Heart right ventricle (tissue), 16 donors: Measurements from ENCODE around the gene PIK3C3. TPM values are rescaled to one million over a fixed set of nuclear protein-coding genes. Genes with fewer than 3 reads are reported as not detected.

ENCODE experiments used
- ATAC-seq, 8 donors: fragments of 200-7000 bp; cut with Tn5 transposase; one replicate each; pipeline ENCODE4 v1.9.1; 2020; ENCODE audit warnings: mild to moderate bottlenecking in 8 of 8, moderate library complexity in 8 of 8, moderate number of reproducible peaks in 1 of 8
- DNase-seq, 2 donors: peaks; one replicate each; pipeline ENCODE4 v3.0.0-alpha.2; 2020
- H3K27ac ChIP-seq, 10 donors: fragments of 200-600 bp; sonication (generic) in 2 of 10; one replicate each; pipeline versions ENCODE4 v1.5.0 to v1.8.0; 2020 to 2022; ENCODE audit warnings: mild to moderate bottlenecking in 3 of 10
- H3K27me3 ChIP-seq, 7 donors: fragments of 200-600 bp; one replicate each; pipeline ENCODE4 v1.8.0; 2021 to 2022; ENCODE audit warnings: mild to moderate bottlenecking in 2 of 7
- H3K36me3 ChIP-seq, 9 donors: fragments of 200-600 bp; sonication (generic) in 1 of 9; one replicate each; pipeline versions ENCODE4 v1.5.0 to v1.8.0; 2020 to 2022; ENCODE audit warnings: mild to moderate bottlenecking in 2 of 9
- H3K4me1 ChIP-seq, 9 donors: fragments of 200-600 bp; sonication (generic) in 1 of 9; one replicate each; pipeline versions ENCODE4 v1.5.0 to v1.8.0; 2020 to 2022; ENCODE audit warnings: mild to moderate bottlenecking in 4 of 9
- H3K4me3 ChIP-seq, 10 donors: fragments of 200-600 bp; sonication (generic) in 2 of 10; one replicate each; pipeline versions ENCODE4 v1.5.0 to v1.8.0; 2020 to 2022; ENCODE audit warnings: mild to moderate bottlenecking in 7 of 10, moderate library complexity in 2 of 10
- H3K9me3 ChIP-seq, 11 donors: fragments of 200-600 bp in 10 of 11; sonication (generic) in 2 of 11; one replicate each; pipeline versions ENCODE4 v1.5.0 to v1.8.0; 2013 to 2022; ENCODE audit warnings: mild to moderate bottlenecking in 2 of 11, control low read depth in 1 of 11, moderate library complexity in 1 of 11
- CTCF ChIP-seq, 9 donors: fragments of 200-600 bp; sonication (generic) in 2 of 9; IDR thresholded peaks; one replicate each; pipeline versions ENCODE4 v1.5.0 to v1.8.0; 2021 to 2022; ENCODE audit warnings: antibody characterized with exemption in 9 of 9, mild to moderate bottlenecking in 5 of 9, moderate library complexity in 1 of 9
- WGBS, 2 donors: extraction: QIAGEN DNeasy Blood & Tissue Kit; methylation state at CpG; one replicate each; pipeline ENCODE4 v1.1.7; 2013; ENCODE audit warnings: inconsistent platforms in 1 of 2; 5-methylcytosine and 5-hydroxymethylcytosine counted together
- intact Hi-C, 10 donors: fragments of 100-400 bp; cut with DNase I; formaldehyde crosslinking; loops; one replicate each; pipeline versions ENCODE4 v1.11.1 to v1.14.2; 2022
- polyA plus RNA-seq, 2 donors: library from polyadenylated mRNA; stranded (reverse); fragments of 200-250 nt; gene quantifications; one replicate each; pipeline ENCODE4 v1.2.3, GENCODE V29; 2013
- total RNA-seq, 10 donors: library from RNA; stranded (reverse); fragmentation: NEBNext Ultra II Directional in 3 of 10; extraction: Animal tissue kit (Norgen Biotek cat#: 25700) in 3 of 10; gene quantifications; one replicate each; pipeline versions ENCODE4 v1.2.1 to v1.2.4, GENCODE V29; 2021 to 2023
- donor health status: Arrhythmogenic right ventricular cardiomyopathy.
- donor health status: ischemic (EF 13 %, LVEDD 7.1; RV severe dilation, severe dysfunction).
- donor health status: healthy with polysubstance abuse.
- donor health status: DM: no; HTN: yes; CAD: no.
- donor health status: DM: no; HTN: no; CAD: no.
- donor health status: ischemic (EF 25% LVEDD 6.9; RV normal size, moderate dysfunction).
- donor health status: ischemic (EF 25% LVEDD 5.7; RV mildly dilated, moderate dysfunction).
- donor health status: healthy.
- donor health status: DM: yes; HTN: yes; CAD: no.
- donor health status: Ischemic cardiomyopathy.
- donor health status: ischemic (EF 35%, LVEDD 5.7; RV mildly dilated, moderate dysfunction).
- donor health status: nonischemic (EF 11% LVEDD 7.7; RV severe dilation, severe dysfunction).
- donor health status: DM: yes; HTN: yes; CAD: no.
- donor health status: PGD.
- donor health status: ischemic (EF 29% LVEDD 5.4; RV normal size, mild dysfunction).
- donor health status: nonischemic (EF 23%, LVEDD 6.1; RV moderate dilation, normal function).

The PIK3C3 gene
- total and polyA plus RNA-seq, 12 donors, result 20.8 to 41.4 (median 30.9) TPM

GRCh38 chr18:41928581-41928980 is 26.5 kb upstream of the PIK3C3 start:
- Histone ChIP-seq H3K36me3 (no peaks in the 10 kb centered on the region), H3K4me3 (no peak overlapping the region), H3K27me3 (peaks cover 0 to 6% (median 0%) of the 10 kb centered on the region in 7 donors), H3K9me3 (no peaks in the 10 kb centered on the region), H3K4me1 (no peaks in the 10 kb centered on the region), H3K27ac (no peak overlapping the region)
- intact Hi-C loops, result loop anchor here in 1 of 10 donors (5.0 kb wide), 1 partner anchor 669 kb away; no protein-coding TSS in a partner anchor
- no peak for TF ChIP-seq CTCF (IDR thresholded peaks at IDR 0.05)
- ATAC-seq, result no peak
- DNase-seq, result no peak

GRCh38 chr18:41932899-41933298 is 22.1 kb upstream of the PIK3C3 start:
- intact Hi-C loops, result no loop called here
- Histone ChIP-seq H3K4me3 (no peak overlapping the region), H3K36me3 (no peaks in the 10 kb centered on the region), H3K4me1 (no peaks in the 10 kb centered on the region), H3K27ac (no peak overlapping the region), H3K9me3 (no peaks in the 10 kb centered on the region), H3K27me3 (peaks cover 0 to 6% (median 0%) of the 10 kb centered on the region in 7 donors)
- DNase-seq (no peak), ATAC-seq (no peak)
- TF ChIP-seq CTCF (IDR thresholded peaks at IDR 0.05), result no peak

- no peaks in the 10 kb centered on the region for H3K36me3 ChIP-seq
- H3K27me3 ChIP-seq, result peaks cover 0 to 6% (median 0%) of the 10 kb centered on the region in 7 donors
- no peak for TF ChIP-seq CTCF (IDR thresholded peaks at IDR 0.05)
- ATAC-seq (no peak), DNase-seq (no peak)
- H3K9me3 ChIP-seq, result no peaks in the 10 kb centered on the region
- intact Hi-C loops, result no loop called here
- H3K4me1 ChIP-seq, result no peaks in the 10 kb centered on the region
- H3K27ac ChIP-seq, result no peak overlapping the region
- WGBS, 2 donors, result 52 to 73% methylated on average over 4 of the region's 4 CpGs
- H3K4me3 ChIP-seq, result no peak overlapping the region
Observed at GRCh38 chr18:41933778-41934177, 21.3 kb upstream of the PIK3C3 start.

- intact Hi-C loops, result no loop called here
- H3K27ac ChIP-seq, result peak overlapping the region in 2 of 10 donors; percentile 3 to 11
- WGBS, 2 donors, result 13 to 30% methylated on average over 2 of the region's 2 CpGs
- TF ChIP-seq CTCF (IDR thresholded peaks at IDR 0.05), result no peak
- H3K4me1 ChIP-seq, result no peaks in the 10 kb centered on the region
- no peak overlapping the region for H3K4me3 ChIP-seq
- no peaks in the 10 kb centered on the region for H3K9me3 ChIP-seq
- DNase-seq, result no peak
- H3K36me3 ChIP-seq, result no peaks in the 10 kb centered on the region
- H3K27me3 ChIP-seq, result peaks cover 0 to 6% (median 3%) of the 10 kb centered on the region in 7 donors
- no peak for ATAC-seq
Observed at GRCh38 chr18:41936471-41937134, 18.4 kb upstream of the PIK3C3 start.
